Rectal smooth muscle tissue (tissue), 1 donor: Measurements from ENCODE around the gene MED27.

ENCODE experiments used
- H3K27ac ChIP-seq: one replicate; pipeline ENCODE4 v1.7.0; 2013; ENCODE audit warnings: low read depth, low read length, inconsistent platforms
- H3K27me3 ChIP-seq: one replicate; pipeline ENCODE4 v1.7.0; 2013; ENCODE audit warnings: low read length; ENCODE audit not compliant: control insufficient read depth, insufficient read depth
- H3K36me3 ChIP-seq: one replicate; pipeline ENCODE4 v1.7.0; 2013; ENCODE audit warnings: low read length; ENCODE audit not compliant: control insufficient read depth, insufficient read depth
- H3K4me1 ChIP-seq: one replicate; pipeline ENCODE4 v1.7.0; 2013; ENCODE audit warnings: low read length; ENCODE audit not compliant: control insufficient read depth, insufficient read depth
- H3K4me3 ChIP-seq: one replicate; pipeline ENCODE4 v1.7.0; 2013; ENCODE audit warnings: low read length
- H3K9ac ChIP-seq: one replicate; pipeline ENCODE4 v1.7.0; 2013; ENCODE audit warnings: low read length

Gene MED27

DNA sequence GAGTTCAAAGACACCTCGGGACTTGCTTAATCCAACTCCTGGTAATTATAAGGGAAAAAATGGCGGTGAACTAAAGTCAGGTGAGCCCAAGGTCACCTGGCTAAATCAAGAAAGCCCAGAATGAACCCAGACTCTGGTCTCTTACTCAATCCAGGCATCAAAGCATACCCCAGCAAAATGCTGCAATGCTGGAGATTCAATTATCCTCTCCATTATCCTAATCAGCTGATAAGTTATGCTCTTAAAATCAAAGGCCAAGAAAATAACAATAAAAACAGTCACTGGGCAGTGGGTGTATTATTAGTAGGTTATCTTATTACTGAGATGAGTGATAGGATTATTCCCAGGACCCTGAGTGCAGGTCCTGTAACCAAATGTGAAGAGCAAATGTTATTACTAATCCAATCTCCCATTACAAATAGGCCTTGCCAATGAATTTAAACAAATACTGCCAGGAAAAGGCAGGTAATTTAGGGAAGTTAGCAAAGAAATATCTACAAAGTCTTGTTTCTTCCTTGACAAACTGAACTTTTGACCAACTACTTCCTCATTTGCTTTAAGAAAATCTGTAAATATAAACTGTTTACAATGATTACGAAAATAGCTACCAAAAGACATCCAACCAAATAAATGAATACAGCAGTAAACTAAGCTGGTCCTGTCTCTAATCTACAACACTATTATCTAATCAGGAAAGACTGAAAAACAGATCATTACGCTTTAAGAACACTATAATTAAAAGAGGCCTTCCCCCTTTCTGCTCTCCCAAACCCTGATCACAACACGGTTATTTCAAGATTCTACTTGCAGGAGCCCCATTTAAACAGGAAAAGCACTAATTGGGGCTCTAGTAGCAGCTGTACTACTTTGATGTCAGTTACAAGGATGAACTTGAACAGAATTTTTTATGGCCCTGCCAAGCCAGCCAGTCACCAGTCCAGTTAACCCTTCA is 103.2 kb downstream of the MED27 start:
- Histone ChIP-seq H3K36me3 (no peaks in the 10 kb centered on the region), H3K4me1 (no peaks in the 10 kb centered on the region), H3K4me3 (no peak overlapping the region), H3K27ac (no peak overlapping the region), H3K9ac (no peak overlapping the region), H3K27me3 (no peaks in the 10 kb centered on the region)

DNA sequence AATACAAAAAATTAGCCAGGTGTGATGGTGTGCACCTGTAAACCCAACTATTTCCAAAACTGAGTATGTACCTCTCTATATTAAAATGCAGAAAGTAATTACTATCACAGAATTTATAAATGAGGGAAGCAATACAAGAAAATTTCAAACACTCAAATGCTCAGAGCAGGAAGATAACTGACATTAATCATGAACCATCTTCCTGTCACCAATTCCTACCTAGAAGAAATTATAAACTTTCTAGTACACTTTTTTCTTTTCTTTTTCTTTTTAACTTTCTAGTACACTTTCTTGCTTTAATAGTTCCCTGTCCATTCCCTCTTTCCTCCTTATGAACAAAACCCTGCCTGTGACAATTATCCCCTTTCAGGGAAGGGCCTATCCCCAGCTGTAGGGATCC is 106.8 kb downstream of the MED27 start:
- H3K36me3 ChIP-seq, result no peaks in the 10 kb centered on the region
- H3K27me3 ChIP-seq, result no peaks in the 10 kb centered on the region
- no peaks in the 10 kb centered on the region for H3K4me1 ChIP-seq
- H3K9ac ChIP-seq, result no peak overlapping the region
- no peak overlapping the region for H3K4me3 ChIP-seq
- H3K27ac ChIP-seq, result no peak overlapping the region

DNA sequence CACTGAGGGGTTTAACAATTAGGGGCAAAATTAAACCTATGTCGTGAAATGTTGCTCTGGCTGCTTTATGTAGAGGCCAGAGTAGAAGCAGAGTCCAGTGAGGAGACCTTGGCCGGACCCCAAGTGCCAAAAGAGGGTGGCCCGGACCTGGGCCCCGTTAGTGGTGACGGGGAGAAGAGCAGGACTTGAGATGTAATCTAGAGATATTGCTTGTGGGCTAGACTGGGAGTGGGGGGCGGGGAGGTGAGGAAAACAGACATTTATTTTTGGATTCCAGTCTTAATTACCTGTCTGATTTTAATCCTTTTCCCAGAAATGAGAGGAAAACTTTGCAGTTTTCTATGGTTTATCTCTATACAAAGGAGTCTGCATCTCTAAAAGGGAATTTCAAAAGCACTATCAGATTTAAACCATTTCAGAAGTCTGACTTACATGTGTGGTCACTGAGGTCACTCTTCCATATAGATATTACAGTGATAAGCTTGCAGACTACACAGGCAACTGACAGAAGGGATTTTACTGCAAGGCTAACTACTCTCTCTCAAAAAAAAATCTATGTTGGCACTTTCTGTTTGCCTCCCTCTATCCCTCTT is 108.1 kb downstream of the MED27 start:
- H3K27me3 ChIP-seq, result no peaks in the 10 kb centered on the region
- no peak overlapping the region for H3K27ac ChIP-seq
- H3K9ac ChIP-seq, result no peak overlapping the region

DNA sequence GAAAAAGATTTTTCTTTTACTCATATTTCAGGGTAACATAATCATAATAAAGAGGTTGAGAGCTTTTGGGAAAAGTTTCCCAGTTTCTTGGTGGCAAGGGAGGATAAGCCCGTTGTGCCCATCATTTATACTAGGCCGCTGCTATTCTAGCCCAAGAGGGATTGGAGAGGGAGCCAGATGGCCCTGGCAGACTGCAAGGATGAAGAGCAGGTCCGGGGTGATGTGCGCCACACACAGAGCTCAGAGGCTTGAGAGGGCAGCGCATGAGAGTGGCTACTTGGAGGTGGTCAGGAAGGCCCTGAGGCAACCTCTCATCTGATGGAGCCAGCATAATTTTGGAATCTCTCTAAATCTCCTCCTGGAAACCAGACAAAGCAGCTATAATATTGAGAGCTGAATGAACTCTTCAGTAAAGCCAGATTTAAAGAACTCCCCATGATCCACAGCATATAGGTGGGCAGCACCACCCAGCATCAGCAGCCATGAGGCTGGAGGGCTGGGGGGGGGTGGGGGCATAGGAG is 110.1 kb downstream of the MED27 start:
- Histone ChIP-seq H3K36me3 (no peaks in the 10 kb centered on the region), H3K4me1 (no peaks in the 10 kb centered on the region), H3K27ac (no peak overlapping the region), H3K9ac (no peak overlapping the region), H3K27me3 (no peaks in the 10 kb centered on the region), H3K4me3 (no peak overlapping the region)

More for the DNA sequence above, 108.1 kb downstream of the MED27 start:
- Histone ChIP-seq H3K36me3 (no peaks in the 10 kb centered on the region), H3K4me3 (no peak overlapping the region), H3K4me1 (no peaks in the 10 kb centered on the region)

DNA sequence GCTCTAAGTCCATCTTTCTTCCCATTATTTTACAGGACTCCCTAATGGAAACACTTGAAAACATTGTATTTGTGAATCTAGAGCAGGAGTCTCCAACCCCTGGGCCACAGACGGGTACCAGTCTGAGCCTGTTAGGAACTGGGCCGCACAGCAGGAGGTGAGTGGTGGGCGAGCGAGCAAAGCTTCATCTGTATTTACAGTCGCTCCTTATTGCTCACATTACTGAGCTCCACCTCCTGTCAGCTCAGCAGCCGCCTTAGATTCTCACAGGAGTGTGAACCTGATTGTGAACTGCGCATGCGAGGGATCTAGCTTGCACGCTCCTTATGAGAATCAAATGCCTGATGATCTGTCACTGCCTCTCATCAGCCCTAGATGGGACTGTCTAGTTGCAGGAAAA is 111.0 kb downstream of the MED27 start:
- Histone ChIP-seq H3K9ac (no peak overlapping the region), H3K4me1 (no peaks in the 10 kb centered on the region), H3K36me3 (no peaks in the 10 kb centered on the region), H3K27me3 (no peaks in the 10 kb centered on the region), H3K27ac (no peak overlapping the region), H3K4me3 (no peak overlapping the region)

DNA sequence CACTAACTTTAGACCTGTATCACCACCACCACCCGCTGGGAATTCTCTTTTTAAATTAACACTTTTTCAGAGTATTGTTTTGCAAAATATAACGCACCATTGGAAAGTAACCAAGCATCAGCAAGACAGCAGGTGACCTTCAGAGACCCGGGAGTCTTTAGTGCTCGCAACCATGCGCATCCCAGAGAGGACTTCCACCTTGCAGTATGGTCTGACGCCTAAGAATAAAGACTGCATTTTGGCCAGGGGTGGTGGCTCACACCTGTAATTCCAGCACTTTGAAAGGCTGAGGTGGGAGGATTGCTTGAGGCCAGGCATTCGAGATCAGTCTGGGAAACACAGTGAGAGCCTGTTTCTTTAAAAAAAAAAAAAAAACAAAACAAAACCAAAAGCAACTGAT is 113.8 kb downstream of the MED27 start:
- no peaks in the 10 kb centered on the region for H3K27me3 ChIP-seq
- no peak overlapping the region for H3K27ac ChIP-seq
- H3K4me3 ChIP-seq, result no peak overlapping the region
- no peaks in the 10 kb centered on the region for H3K4me1 ChIP-seq
- no peaks in the 10 kb centered on the region for H3K36me3 ChIP-seq
- no peak overlapping the region for H3K9ac ChIP-seq

DNA sequence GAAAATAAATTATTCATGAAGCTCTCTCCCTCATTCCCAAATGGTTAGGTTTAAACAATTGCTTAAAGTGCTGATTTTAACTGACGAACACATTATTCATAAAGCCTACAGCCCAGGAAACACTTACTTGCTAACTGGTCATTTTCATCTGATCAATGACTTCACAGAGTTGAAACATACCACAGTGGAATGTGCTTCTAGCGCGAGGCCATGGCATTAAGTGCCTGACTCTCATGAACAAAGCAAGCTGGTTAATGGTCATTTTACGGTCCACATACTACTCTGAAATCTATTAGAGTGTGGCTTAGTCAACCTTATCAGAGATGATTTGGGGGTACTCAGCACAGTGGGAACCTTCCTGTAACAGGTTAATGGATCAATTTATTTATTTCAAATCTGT is 114.6 kb downstream of the MED27 start:
- H3K9ac ChIP-seq, result no peak overlapping the region
- H3K4me3 ChIP-seq, result no peak overlapping the region
- no peaks in the 10 kb centered on the region for H3K27me3 ChIP-seq
- H3K4me1 ChIP-seq, result no peaks in the 10 kb centered on the region
- H3K36me3 ChIP-seq, result no peaks in the 10 kb centered on the region
- no peak overlapping the region for H3K27ac ChIP-seq

DNA sequence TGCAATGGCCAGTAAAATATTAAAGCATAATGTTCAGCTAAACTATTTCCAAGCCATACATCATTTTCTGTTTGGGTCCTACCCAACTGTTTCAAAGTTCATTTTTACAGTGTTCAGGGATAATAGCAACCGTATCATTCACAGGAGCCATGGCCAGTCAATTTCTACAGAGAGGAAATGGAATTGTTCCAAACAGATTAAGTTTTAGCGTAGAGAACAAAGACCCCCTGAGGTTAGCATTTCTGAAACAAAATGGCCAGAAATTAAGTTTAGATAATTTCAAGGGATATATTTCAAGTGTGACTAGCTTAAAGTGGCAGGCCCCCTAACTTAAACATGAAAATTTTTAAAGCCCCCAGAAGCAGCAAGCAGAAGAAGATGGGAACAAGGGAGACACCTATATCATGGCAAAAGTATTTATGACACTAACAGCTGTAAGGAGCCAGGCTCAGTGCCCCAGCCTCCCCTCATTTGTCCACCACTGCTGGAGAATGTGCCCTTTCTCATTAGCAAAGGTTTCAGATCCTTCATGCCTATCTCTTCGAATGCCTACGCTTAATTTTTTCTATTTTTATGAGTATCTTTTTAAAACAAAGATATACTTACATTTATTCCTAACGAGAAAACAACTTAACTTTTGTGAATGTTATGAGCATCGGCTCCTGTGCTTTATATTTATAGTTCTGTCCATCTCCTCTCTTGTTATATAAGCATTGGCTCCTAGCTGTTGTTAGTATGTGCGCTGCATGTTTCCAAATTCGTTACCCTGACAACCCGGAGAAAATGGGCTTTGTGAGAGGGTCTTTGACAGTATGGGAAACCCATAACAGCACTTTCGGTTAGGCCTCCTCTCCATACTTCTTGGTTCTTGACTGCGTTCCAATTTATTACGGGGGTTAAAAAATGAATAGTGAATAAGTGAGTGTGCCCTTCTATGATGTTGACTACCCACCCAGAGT is 116.3 kb downstream of the MED27 start:
- no peak overlapping the region for H3K4me3 ChIP-seq
- no peaks in the 10 kb centered on the region for H3K27me3 ChIP-seq
- H3K9ac ChIP-seq, result no peak overlapping the region
- H3K27ac ChIP-seq, result no peak overlapping the region
- no peaks in the 10 kb centered on the region for H3K36me3 ChIP-seq
- H3K4me1 ChIP-seq, result no peaks in the 10 kb centered on the region

DNA sequence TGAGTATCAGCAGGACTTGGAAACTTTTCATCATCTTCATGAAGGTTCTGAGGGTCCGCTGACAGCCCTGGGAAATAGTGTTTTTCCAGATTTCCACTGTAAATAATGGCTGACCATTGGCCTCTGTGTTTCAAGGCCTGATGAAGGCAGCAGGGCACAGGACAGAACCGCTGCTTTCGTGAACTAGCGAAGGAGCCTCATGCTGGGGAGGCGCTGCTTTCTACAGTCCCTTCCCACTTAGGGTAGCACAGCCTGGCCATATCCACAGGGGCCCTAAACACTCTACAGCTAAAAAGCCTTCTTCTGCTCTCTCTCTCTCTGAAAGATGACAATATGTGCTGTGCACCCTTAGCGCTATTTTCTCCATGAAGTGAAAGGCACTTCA is 118.2 kb downstream of the MED27 start:
- Histone ChIP-seq H3K36me3 (no peaks in the 10 kb centered on the region), H3K27ac (no peak overlapping the region), H3K4me3 (no peak overlapping the region), H3K27me3 (no peaks in the 10 kb centered on the region), H3K9ac (no peak overlapping the region), H3K4me1 (no peaks in the 10 kb centered on the region)

DNA sequence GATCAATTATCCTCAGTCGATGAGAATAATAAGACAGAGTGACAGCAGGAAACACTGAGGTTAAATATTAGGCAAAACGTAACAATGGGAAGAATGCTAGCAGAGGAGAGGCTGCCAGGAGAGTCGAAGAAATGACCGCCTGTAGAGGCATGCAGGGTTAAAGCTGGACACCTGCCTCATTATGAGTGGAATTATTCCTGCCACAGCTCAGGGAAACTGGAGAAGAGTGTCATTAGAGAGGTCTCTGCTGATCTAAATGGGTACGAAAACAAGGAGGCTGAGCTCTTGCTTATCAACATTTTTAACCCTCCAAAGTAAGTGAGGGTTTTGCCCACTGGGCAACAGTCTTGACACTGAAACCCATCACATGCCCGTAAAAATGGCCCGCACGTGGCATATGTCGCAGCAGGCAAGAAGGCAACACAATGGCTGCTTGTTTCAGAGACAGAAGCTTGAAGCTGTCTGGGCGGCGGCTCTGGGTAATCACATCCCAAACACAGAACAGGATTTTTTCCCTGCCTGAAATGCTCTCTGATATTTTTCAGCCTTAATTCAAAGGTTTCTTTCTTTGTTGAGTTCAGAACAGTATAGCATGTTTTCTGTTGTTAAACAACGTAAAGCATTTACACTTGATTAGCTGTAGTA is 118.7 kb downstream of the MED27 start:
- Histone ChIP-seq H3K27ac (no peak overlapping the region), H3K9ac (no peak overlapping the region), H3K36me3 (no peaks in the 10 kb centered on the region), H3K4me3 (no peak overlapping the region), H3K4me1 (no peaks in the 10 kb centered on the region), H3K27me3 (no peaks in the 10 kb centered on the region)

DNA sequence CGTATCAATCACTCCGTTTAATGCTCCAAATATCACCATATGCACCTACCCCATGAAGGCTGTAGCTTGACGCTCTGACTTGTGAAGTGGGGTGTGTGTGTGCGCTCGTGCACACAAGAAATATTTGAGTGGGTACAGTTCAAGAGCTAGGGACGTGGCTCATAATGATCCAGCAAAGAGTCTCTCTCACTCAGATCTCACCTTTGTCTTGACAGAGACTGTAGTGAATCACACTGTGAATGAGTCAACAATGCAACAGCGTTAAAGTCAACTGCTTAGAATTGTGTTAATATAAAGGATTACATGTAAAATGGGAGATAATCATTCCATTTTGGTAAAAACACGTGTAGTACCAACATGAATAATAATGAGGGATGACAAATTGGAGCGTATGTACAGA is 119.4 kb downstream of the MED27 start:
- Histone ChIP-seq H3K9ac (no peak overlapping the region), H3K4me3 (no peak overlapping the region), H3K27ac (no peak overlapping the region), H3K36me3 (no peaks in the 10 kb centered on the region), H3K4me1 (no peaks in the 10 kb centered on the region), H3K27me3 (no peaks in the 10 kb centered on the region)

DNA sequence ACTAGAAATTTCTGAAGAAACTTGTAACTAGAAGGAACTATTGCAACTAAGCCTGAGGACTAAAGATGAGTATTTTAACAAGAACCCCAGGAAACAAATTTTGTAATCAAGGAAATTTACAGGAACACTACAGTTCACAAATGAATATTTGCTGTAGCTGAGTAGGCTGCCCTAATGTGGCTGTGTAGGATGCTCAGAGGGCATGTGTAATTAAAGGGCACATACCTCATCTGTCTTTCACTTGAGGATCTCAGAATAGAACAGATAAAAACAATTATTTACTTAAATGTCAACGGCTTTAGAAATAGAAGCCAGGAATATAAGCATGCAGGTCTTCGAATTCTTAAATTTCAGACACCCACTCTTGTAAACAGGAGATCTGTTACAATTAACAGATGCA is 119.8 kb downstream of the MED27 start:
- Histone ChIP-seq H3K27me3 (no peaks in the 10 kb centered on the region), H3K36me3 (no peaks in the 10 kb centered on the region), H3K27ac (no peak overlapping the region), H3K4me3 (no peak overlapping the region), H3K9ac (no peak overlapping the region), H3K4me1 (no peaks in the 10 kb centered on the region)
